ENCODE results near the gene RABL3.

GRCh38 chr3:120764206-120764605, 21.9 kb upstream of the RABL3 start:
- TF ChIP-seq RCOR1 (IDR thresholded peaks at IDR 0.05; ENCODE audit: low read length) (no peak), EZH2phosphoT487 (IDR thresholded peaks at IDR 0.05; ENCODE audit: borderline replicate concordance, low read depth) (no peak), FOXM1 (IDR thresholded peaks at IDR 0.05; ENCODE audit: low read depth) (no peak), USF2 (IDR thresholded peaks at IDR 0.05; ENCODE audit: borderline replicate concordance, low read depth, low read length) (no peak), NFIC (IDR thresholded peaks at IDR 0.05; ENCODE audit: borderline replicate concordance) (no peak), RAD21 (IDR thresholded peaks at IDR 0.05; ENCODE audit: low read length) (no peak), CTCF (IDR thresholded peaks at IDR 0.05) (no peak), EP300 (IDR thresholded peaks at IDR 0.05; ENCODE audit: borderline replicate concordance in 1 of 2, low read depth in 1 of 2, low read length in 1 of 2) (no peak), RFX5 (IDR thresholded peaks at IDR 0.05; ENCODE audit: low read length) (no peak), CHD2 (IDR thresholded peaks at IDR 0.05; ENCODE audit: low read length, partially characterized antibody) (no peak), REST (IDR thresholded peaks at IDR 0.05; ENCODE audit: low read depth, low read length) (no peak), SIN3A (IDR thresholded peaks at IDR 0.05; ENCODE audit: borderline replicate concordance, low read depth, low read length) (no peak), GABPA (IDR thresholded peaks at IDR 0.05; ENCODE audit: low read depth) (no peak), MXI1 (IDR thresholded peaks at IDR 0.05; ENCODE audit: low read depth, low read length) (no peak)
